Endothelial cell of umbilical vein (primary cell): ENCODE results near the gene POLR2E. TPM values are rescaled to one million over a fixed set of nuclear protein-coding genes. Genes with fewer than 3 reads are reported as not detected.

ENCODE experiments used
- BruUV-seq: library from RNA; stranded (reverse); fragments of 400-500 nt; replicated peaks from 2 replicates; lab custom pipeline; 2021; lab: Mats Ljungman, UMichigan
- CTCF ChIA-PET: fragments of 300-600, 350-600 bp; sonication (Branson Sonifier 250); formaldehyde crosslinking; loops from one replicate; lab custom pipeline; 2021; ENCODE audit warnings: antibody characterized with exemption, inconsistent platforms; lab: Charles Lee
- POLR2A ChIA-PET: fragments of 300-600, 350-600 bp; sonication (Branson Sonifier 250); formaldehyde crosslinking; loops from one replicate; lab custom pipeline; 2021; ENCODE audit warnings: antibody characterized with exemption, inconsistent platforms; lab: Charles Lee
- DNase-seq: peaks from one replicate; pipeline ENCODE4 v3.0.0-alpha.2; 2011; ENCODE audit warnings: low read depth, low spot score
- FAIRE-seq: peaks from 2 replicates; lab custom pipeline; 2011; peaks lifted over from hg19 to GRCh38; lab: Jason Lieb, UNC
- H2AFZ ChIP-seq: 2 replicates; pipeline ENCODE4 v1.6.0; 2012; ENCODE audit warnings: low read depth, low read length, control low read depth, inconsistent platforms
- H3K27ac ChIP-seq: 2 replicates; pipeline ENCODE4 v1.5.1; 2011; ENCODE audit warnings: low read depth, mild to moderate bottlenecking, control low read depth, low read length, moderate library complexity; ENCODE audit not compliant: insufficient read depth
- H3K27me3 ChIP-seq, 2 experiments: 2 replicates each; pipeline versions ENCODE4 v1.6.0 to v1.6.1; 2011; ENCODE audit warnings: low read length in 2 of 2, mixed read lengths in 1 of 2; ENCODE audit not compliant: control insufficient read depth in 2 of 2, insufficient read depth in 2 of 2
- H3K36me3 ChIP-seq, 2 experiments: 2 replicates in 1 of 2; 3 replicates in 1 of 2; pipeline ENCODE4 v1.5.1; 2011; ENCODE audit warnings: low read length in 2 of 2, mild to moderate bottlenecking in 1 of 2, moderate library complexity in 1 of 2; ENCODE audit not compliant: control insufficient read depth in 2 of 2, insufficient read depth in 2 of 2; ENCODE audit errors: extremely low read depth in 1 of 2
- H3K4me1 ChIP-seq: 3 replicates; pipeline ENCODE4 v1.5.1; 2011; ENCODE audit warnings: mild to moderate bottlenecking, low read length; ENCODE audit not compliant: control insufficient read depth, insufficient read depth; ENCODE audit errors: extremely low read depth
- H3K4me2 ChIP-seq: 2 replicates; pipeline ENCODE4 v1.6.1; 2011; ENCODE audit warnings: low read length, control low read depth, mixed read lengths; ENCODE audit not compliant: insufficient read depth
- H3K4me3 ChIP-seq, 3 experiments: fragments of 200-600 bp in 1 of 3; sonication (generic), shearing (Covaris generic) in 1 of 3; replicated peaks in 1 of 3; 2 replicates each; pipeline ENCODE4 v1.5.1; 2011 to 2016; ENCODE audit warnings: control low read depth in 3 of 3, low read length in 3 of 3, mild to moderate bottlenecking in 2 of 3, inconsistent platforms in 1 of 3, low read depth in 1 of 3, moderate library complexity in 1 of 3; ENCODE audit not compliant: insufficient read depth in 1 of 3
- H3K79me2 ChIP-seq: 2 replicates; pipeline ENCODE4 v1.6.0; 2012; ENCODE audit warnings: low read length, inconsistent platforms; ENCODE audit not compliant: control insufficient read depth, insufficient read depth
- H3K9ac ChIP-seq: replicated peaks from 2 replicates; pipeline ENCODE3; 2011; ENCODE audit warnings: low read length, control low read depth; ENCODE audit not compliant: insufficient read depth; ENCODE audit errors: extremely low read depth
- H3K9me1 ChIP-seq: replicated peaks from 3 replicates; pipeline ENCODE4 v1.6.0; 2011; ENCODE audit warnings: mild to moderate bottlenecking, low read length; ENCODE audit not compliant: control insufficient read depth, insufficient read depth; ENCODE audit errors: extremely low read depth
- H3K9me3 ChIP-seq: replicated peaks from 2 replicates; pipeline ENCODE4 v1.5.1; 2012; ENCODE audit warnings: low read length, inconsistent platforms; ENCODE audit not compliant: control insufficient read depth, insufficient read depth
- H4K20me1 ChIP-seq: replicated peaks from 2 replicates; pipeline ENCODE3; 2011; ENCODE audit warnings: mild to moderate bottlenecking, low read length; ENCODE audit not compliant: control insufficient read depth, insufficient read depth; ENCODE audit errors: extremely low read depth
- CTCF ChIP-seq, 2 donors: IDR thresholded peaks; 1 replicate in 1 of 2; 2 replicates in 1 of 2; pipeline ENCODE4 v1.5.1; 2011; ENCODE audit warnings: low read length in 2 of 2, mild to moderate bottlenecking in 2 of 2, moderate library complexity in 2 of 2, control low read depth in 1 of 2, inconsistent platforms in 1 of 2, low read depth in 1 of 2; ENCODE audit not compliant: insufficient read depth in 1 of 2; ENCODE audit errors: extremely low read depth in 1 of 2
- EZH2 ChIP-seq: IDR thresholded peaks from 2 replicates; pipeline ENCODE4 v1.6.1; 2012; ENCODE audit warnings: borderline replicate concordance, low read depth, mild to moderate bottlenecking, moderate library complexity, low read length, inconsistent platforms; ENCODE audit not compliant: severe bottlenecking
- FOS ChIP-seq: IDR thresholded peaks from 2 replicates; pipeline ENCODE4 v1.6.1; 2011; ENCODE audit warnings: mild to moderate bottlenecking, low read length, moderate library complexity, borderline replicate concordance; ENCODE audit not compliant: insufficient read depth
- GATA2 ChIP-seq: IDR thresholded peaks from 2 replicates; pipeline ENCODE4 v1.7.0; 2011; ENCODE audit warnings: low read depth, mild to moderate bottlenecking, moderate library complexity, mixed read lengths, low read length; ENCODE audit not compliant: insufficient read length, insufficient read depth
- JUN ChIP-seq: IDR thresholded peaks from 2 replicates; pipeline ENCODE4 v1.6.1; 2011; ENCODE audit warnings: borderline replicate concordance, low read depth; ENCODE audit not compliant: insufficient read length, insufficient read depth
- MAX ChIP-seq: IDR thresholded peaks from 2 replicates; pipeline ENCODE4 v1.6.1; 2011; ENCODE audit not compliant: insufficient read depth, insufficient read length
- MYC ChIP-seq: IDR thresholded peaks from one replicate; pipeline ENCODE4 v1.6.1; 2011; ENCODE audit warnings: mild to moderate bottlenecking, low read depth, low read length
- POLR2A ChIP-seq: IDR thresholded peaks from 2 replicates; pipeline ENCODE4 v1.6.1; 2012; ENCODE audit warnings: low read depth, mild to moderate bottlenecking, control low read depth, low read length
- POLR2AphosphoS5 ChIP-seq: IDR thresholded peaks from 2 replicates; pipeline ENCODE4 v1.6.1; 2012; ENCODE audit warnings: low read depth, mild to moderate bottlenecking, control low read depth, low read length, moderate library complexity; ENCODE audit not compliant: insufficient read depth
- dilution Hi-C: fragments of 300-500 bp; cut with MboI; formaldehyde crosslinking; loops from one replicate; pipeline ENCODE4 v1.15.0; 2019; ENCODE audit warnings: low sequenced_read_pairs; ENCODE audit not compliant: extremely low pct_ligation_motif_present
- intact Hi-C: fragments of 100-400 bp; cut with micrococcal nuclease; formaldehyde crosslinking; loops from one replicate; pipeline ENCODE4 v1.10.0; 2022
- polyA plus RNA-seq, 4 experiments: library from polyadenylated mRNA; depleted of rRNA in 3 of 4; stranded (reverse) in 3 of 4; unstranded in 1 of 4; fragments of >200 nt; gene quantifications; 2 replicates each; pipeline versions ENCODE4 v1.2.1 to v1.2.3, GENCODE V29; 2011 to 2012; ENCODE audit warnings: missing spikeins in 1 of 4
- total RNA-seq: library from RNA; stranded (reverse); gene quantifications from 2 replicates; pipeline ENCODE4 v1.2.3, GENCODE V29; 2021

POLR2E gene
- total and polyA plus RNA-seq, 2 donors (not counting 3 experiments of a cell fraction or from before 2014, with no cell fraction given) = 272 to 344 TPM

- POLR2A ChIA-PET = no interaction called here
- TF ChIP-seq POLR2A (no peak), CTCF (IDR thresholded peaks at IDR 0.05; ENCODE audit: extremely low read depth in 1 of 2, insufficient read depth in 1 of 2, low read depth in 1 of 2, low read length in 2 of 2) (no peak), POLR2AphosphoS5 (no peak), GATA2 (no peak), EZH2 (no peak), JUN (no peak), MYC (no peak), FOS (no peak), MAX (no peak)
These were observed 34.5 kb downstream of the POLR2E start for GRCh38 chr19:1060689-1061088.

More at GRCh38 chr19:1060689-1061088, 34.5 kb downstream of the POLR2E start:
- Histone ChIP-seq H3K27ac (no peak overlapping the region), H3K9me3 (no peaks in the 10 kb centered on the region), H3K4me1 (peaks cover 7% of the 10 kb centered on the region), H3K4me3 (no peak overlapping the region), H3K9ac (no peak overlapping the region), H3K4me2 (no peak overlapping the region), H3K9me1 (no peaks in the 10 kb centered on the region), H2AFZ (no peak overlapping the region), H4K20me1 (no peaks in the 10 kb centered on the region), H3K79me2 (no peaks in the 10 kb centered on the region), H3K36me3 (no peaks in the 10 kb centered on the region), H3K27me3 (no peaks in the 10 kb centered on the region)
- CTCF ChIA-PET = interaction anchor here (0.6 to 0.7 kb wide), 2 partner anchors 17 to 172 kb away, joined by 3 read pairs; no protein-coding TSS in a partner anchor
- intact Hi-C loops = no loop called here
- dilution Hi-C loops = no loop called here
- no TSS peak for BruUV-seq
- DNase-seq (no peak), FAIRE-seq (no peak)
